Stimulated activated CD8-positive, alpha-beta memory T cell treated with anti-CD3 and anti-CD28 coated beads, Interleukin-12 subunit alpha, Interleukin-12 subunit beta, amount 100 ng/mL, for 1 hour (primary cell): ENCODE results near the gene CDC73.
"Not testable (repeated sequence)": the region's sequence is repeated elsewhere in the genome, so short reads cannot be mapped to it uniquely, and the experiment has no call there.

Experiments
- DNase-seq: peaks from one replicate; pipeline ENCODE4 v3.0.0-alpha.2; 2020; ENCODE audit warnings: low read depth

CDC73 gene

DNA sequence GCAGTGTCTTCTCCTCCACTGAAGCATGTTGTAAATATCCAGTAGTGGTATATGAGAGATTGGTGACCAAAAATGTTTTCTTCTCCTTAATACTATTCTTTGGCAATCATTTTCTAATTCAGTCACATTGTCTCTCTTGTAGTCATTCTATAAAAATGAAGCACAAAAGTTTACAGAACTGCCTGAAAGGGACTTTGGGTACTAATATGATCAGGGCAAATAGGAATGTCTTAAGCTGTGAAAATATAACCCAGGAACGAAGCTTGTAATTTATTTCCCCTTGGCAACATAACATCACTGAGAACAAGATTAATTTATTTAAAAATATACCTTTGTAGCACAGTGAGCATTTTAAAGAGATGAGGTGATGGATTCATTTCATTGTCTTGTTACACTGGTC, 59.7 kb downstream of the CDC73 start:
- DNase-seq = no peak

DNA sequence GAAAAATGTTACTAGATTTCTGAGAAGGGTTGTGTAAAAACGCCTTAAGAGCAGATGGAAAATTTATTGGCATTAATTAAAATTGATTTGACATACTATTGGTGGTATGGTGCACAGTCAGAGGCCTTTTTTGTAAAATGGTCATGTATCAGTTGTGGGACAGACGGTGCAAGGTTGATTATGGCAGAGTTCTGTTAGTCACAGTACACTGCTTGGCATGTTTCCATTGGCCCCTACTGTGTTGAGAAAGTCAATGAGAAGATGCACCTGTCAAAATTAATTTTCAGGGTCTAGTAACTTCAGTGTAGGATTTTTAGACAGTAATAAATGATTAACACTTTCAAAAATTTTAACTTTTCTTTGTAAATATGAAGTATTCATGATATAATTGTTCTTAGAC, 60.2 kb downstream of the CDC73 start:
- no peak for DNase-seq

GRCh38 chr1:193183019-193183627, 61.3 kb downstream of the CDC73 start:
- DNase-seq = no peak

DNA sequence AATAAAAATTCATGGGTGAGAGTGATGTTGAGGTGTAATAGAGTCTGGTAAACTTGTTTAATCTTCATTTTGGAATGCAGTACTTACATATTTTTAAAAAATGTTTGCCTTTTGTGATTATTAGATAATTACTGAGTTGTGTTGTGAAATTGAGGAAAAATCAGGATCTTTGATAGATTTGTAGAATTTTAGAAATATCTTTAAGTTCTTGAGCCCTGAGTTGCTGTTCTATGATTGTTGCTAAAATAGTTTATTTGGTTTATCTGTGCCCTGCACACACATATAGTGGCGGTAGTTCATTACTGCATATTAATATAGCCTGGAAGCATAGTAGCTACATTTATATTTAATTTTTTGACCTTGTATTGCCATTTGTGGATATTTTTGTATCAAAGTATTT, 62.9 kb downstream of the CDC73 start:
- no peak for DNase-seq

DNA sequence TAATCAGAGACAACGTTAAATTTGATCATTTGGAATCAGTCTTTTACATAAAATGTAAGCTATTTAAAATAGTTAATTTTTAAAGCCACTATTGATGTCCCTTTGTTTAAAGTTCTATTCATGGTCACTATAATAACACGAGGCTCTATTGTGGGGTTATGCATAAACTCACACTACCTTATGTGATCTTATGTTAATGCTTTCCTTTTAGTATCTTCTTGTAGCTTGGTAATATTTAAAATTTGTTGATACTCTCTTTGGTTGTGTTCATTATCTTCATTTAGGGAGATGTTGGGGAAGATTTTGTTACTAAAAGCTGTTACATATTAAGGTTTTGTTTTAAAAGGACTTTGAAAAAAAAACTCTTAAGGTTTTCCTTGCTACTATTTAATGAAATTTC, 63.4 kb downstream of the CDC73 start:
- DNase-seq = no peak

DNA sequence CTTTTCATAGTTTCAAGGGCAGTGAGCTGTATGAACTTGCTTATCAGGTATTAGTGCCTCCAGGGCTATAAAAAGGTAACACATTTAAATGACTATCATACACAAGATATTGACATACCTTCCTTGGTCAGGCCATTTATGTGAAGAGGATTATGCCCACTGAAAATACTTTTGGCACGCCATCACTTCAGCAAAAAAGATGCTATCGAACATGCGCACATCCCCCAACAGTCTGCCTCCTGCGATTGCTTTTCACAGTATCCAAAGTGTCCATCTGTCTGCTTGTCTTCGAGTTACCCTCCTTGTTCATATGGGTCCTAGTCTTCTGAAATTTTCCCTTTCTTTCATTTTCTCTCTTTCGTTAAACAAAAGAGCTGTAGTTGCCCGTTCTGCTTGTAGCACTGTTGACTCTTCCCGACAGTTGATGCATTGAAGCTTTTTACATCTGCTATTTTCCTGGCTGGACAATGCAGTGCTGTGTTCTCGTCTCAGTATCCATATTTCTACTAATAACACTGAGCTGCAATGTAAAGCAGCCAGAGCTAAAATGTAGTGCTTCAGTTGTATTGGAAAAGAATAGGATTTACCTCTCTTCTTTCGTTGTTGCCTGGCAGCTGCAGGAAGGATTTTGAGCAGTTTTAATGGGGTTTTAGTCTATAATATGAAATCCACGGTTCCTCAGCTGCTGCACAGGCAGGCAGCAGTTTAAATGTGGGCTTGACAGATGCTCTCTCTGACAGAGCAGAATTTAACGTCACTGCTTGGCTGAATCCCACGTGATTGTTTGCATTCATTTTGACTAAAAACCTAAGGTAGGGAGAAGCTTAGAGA, 64.3 kb downstream of the CDC73 start, which contains the start of gene B3GALT2:
B3GALT2 (minus strand) TSS at position 713 of the 831 bp plus-strand sequence. CDS start 5,051 bp downstream, outside the sequence.
- DNase-seq = no peak

DNA sequence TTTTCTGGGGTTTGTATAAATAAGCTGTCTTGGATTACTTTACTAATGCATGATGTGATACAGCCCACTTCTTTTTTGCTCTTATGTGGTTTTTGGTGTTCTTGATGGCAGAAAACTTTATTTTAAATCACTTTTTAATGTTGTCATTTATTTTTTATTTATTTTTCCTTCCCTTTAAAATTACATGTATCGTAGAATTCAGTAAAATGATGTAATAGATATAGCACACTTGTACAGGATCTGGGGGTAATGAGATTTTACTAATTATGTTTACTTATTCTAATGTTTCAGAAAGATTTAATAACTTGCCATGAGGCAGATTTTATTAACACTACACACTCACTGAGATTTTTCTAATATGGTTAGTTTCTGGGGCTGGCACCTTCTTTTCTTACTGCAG, 65.3 kb downstream of the CDC73 start:
- DNase-seq = no peak

DNA sequence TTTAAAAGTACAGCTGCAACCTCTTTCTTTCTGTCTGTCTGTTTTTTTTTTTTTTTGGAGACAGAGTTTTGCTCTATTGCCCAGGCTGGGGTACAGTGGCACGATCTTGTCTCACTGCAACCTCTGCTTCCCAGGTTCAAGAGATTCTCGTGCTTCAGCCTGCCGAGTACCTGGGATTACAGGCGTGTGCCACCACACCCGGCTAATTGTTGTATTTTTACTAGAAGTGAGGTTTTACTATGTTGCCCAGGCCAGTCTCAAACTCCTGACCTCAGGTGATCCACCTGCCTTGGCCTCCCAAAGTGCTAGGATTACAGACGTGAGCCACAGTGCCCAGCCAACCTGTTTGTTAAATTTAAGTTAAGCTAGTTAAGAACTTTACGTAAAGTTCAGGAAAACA, 67.1 kb downstream of the CDC73 start:
- DNase-seq = not testable (repeated sequence)

- DNase-seq = no peak
Observed at GRCh38 chr1:193189442-193190095, 67.7 kb downstream of the CDC73 start.

DNA sequence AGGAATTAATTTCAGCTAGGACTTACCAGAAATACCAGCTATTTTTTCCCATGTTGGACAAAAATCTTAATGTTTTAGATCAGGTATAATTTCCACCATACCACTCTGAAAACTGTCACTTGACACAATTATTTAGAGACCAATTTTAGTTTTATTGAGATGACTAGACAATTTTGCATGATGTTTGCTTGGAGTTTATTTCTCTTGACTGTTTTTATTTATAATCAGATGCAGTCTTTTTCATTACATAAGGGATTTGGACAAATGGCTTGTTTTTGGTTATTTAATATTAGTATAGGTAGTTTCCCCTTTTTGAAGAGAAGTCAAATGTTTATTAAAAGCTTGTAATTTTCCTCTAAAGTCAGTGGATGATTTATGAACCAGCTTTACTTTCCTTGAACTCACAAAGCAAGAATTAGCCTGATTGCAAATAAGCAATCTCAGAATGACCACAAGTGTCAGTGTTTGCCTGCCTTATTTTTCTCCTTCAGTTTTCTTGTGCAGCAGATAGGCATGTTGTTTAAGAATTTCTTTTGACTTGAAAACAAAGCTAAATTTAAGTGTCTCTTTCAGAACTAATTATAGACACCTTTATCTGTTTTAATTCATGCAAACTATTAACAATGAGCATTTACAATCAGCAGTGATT, 68.4 kb downstream of the CDC73 start:
- no peak for DNase-seq

GRCh38 chr1:193192586-193192985, 70.8 kb downstream of the CDC73 start:
- no peak for DNase-seq

GRCh38 chr1:193199940-193200339, 78.1 kb downstream of the CDC73 start:
- DNase-seq = no peak

GRCh38 chr1:193201021-193201420, 79.2 kb downstream of the CDC73 start:
- DNase-seq = no peak

- no peak for DNase-seq
Observed at GRCh38 chr1:193210996-193211395, 89.2 kb downstream of the CDC73 start.

DNA sequence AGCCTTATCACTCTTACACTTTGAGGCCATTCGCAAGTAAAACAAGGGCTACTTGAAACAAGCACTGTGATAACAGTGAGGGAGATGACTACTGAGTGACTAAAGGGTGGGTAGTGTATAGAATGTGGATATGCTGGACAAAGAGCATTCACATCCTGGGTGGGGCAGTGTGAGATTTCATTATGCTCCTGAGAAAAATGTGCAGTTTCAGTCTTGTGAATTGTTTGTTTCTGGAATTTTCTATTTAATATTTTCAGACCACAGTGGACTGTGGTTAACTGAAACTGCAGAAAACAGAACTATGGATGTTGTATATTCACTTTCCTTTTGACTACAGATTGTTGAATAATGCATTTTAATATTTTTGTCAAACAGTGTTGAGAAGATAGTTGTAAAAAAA, 89.7 kb downstream of the CDC73 start:
- no peak for DNase-seq

DNA sequence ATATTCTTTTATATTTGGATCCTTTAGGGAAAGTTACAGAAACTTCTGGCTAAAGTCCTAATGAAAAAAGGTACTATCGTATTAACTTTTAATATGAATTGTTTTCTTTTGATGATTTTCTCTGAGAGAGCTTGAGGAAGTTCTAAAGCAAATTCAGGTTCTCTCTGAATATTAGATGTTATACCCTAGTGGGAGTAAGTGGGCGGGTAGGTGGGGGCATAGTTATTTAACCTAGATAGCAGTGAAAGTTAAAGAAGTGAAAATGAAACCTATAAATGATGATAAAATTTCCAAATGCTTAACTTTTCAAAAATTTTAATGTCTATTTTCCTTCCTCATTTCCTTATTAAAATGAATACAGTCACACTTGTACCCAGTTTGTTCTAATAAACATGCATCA, 90.8 kb downstream of the CDC73 start:
- no peak for DNase-seq

DNA sequence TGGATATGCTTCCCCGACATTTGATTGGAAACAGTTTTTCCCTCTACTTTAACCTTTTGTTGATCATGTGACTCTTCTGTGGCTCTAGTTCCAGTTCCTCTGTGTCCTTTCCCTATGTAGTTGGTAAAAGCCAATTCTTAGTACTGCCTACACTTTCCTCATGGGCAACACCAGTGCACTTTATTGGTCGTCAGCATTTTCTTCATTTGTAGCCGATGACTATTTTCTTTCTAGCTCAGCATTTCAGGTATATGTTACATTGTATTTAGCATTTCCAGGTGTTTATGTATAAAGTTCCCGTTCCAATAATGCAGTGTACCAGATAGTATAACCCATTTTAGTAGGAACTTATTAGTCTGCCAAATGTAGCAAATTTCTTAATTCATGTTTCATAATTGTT, 92.2 kb downstream of the CDC73 start:
- no peak for DNase-seq

DNA sequence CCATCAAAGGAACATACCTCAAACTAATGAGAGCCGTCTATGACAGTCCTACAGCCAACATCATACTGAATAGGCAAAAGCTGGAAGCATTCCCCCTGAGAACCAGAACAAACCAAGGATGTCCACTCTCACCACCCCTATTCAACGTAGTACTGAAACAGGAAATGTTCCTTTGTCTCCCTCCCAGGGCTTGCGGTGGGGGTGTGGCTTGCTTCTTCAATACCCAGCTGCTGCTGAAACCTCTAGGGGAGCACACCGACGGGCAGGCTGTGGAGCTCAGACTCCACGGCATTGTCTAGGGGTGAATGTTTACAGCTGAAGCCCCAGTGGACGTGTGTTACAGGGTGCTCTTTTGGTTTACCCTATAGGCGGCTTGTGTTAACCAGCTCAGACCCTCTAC, 95.1 kb downstream of the CDC73 start:
- no peak for DNase-seq

- DNase-seq = no peak
Observed at GRCh38 chr1:193219391-193219790, 97.6 kb downstream of the CDC73 start.

DNA sequence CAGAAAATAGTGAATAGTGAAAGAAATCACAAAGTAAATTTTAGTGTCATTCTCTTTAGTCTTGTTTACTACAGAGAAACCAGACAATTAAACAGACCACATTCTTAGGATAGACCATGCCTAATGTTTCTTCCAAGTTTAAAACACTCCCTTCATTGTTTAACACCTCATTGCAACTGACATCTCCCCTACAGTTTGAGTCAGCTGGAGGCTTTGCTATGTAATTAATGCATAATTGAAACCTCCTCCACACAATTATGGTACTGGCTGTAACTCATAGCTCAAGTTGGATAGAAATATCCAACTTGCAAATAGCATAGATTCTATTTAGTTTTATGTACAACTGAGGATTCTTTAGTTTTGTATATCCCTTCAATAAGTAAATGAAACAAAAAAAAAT, 99.8 kb downstream of the CDC73 start:
- no peak for DNase-seq

- DNase-seq = no peak
Observed at GRCh38 chr1:193222056-193222615, 100.3 kb downstream of the CDC73 start.

DNA sequence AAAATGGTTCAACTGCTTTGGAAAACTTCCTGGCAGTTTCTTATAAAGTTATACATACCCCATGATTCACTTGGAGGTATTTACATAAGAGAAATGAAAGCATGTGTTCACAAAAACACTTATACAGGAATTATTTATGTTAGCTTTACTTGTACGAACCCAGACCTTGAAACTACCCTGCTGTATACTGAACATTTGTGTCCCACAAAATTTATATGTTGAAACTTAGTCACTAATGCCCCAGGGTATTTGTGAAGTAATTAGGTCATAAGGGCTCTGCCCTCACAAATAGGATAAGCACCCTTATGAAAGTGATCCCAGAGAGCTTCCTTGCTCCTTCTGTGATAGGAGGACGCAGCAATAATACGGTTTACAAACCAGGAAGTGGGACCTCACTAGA, 107.3 kb downstream of the CDC73 start:
- no peak for DNase-seq
